NCI-H2107 (cell line): Measurements from ENCODE around the gene REXO1.

Source experiments
- DNase-seq: peaks from one replicate; lab custom pipeline; 2025; lab: John Stamatoyannopoulos, UW

The REXO1 gene

GRCh38 chr19:1766800-1767352 is 81.4 kb downstream of the REXO1 start:
- no peak for DNase-seq

- no peak for DNase-seq
Measured at GRCh38 chr19:1765904-1766799, 82.1 kb downstream of the REXO1 start.
